Renal cortex interstitium (tissue), 11 donors: Measurements from ENCODE around the gene PTPRC. TPM values are rescaled to one million over a fixed set of nuclear protein-coding genes. Genes with fewer than 3 reads are reported as not detected.

ENCODE experiments used
- DNase-seq, 11 donors: peaks; one replicate each; pipeline ENCODE4 v3.0.0-alpha.2; 2013; ENCODE audit warnings: low read depth in 9 of 11, low spot score in 4 of 11; ENCODE audit errors: extremely low read depth in 1 of 11
- polyA plus RNA-seq, 3 donors: library from polyadenylated mRNA; unstranded; fragments of 120-200 nt; gene quantifications; one replicate each; pipeline ENCODE4 v1.2.1, GENCODE V29; 2013; ENCODE audit not compliant: insufficient read length in 3 of 3

Gene PTPRC
- polyA plus RNA-seq, 3 donors, result 5.4 to 6.4 (median 5.6) TPM

GRCh38 chr1:198660341-198661261 lies 21.8 kb downstream of the PTPRC start:
- DNase-seq, result no peak

GRCh38 chr1:198662821-198663220 lies 24.0 kb downstream of the PTPRC start:
- DNase-seq, result no peak

- DNase-seq, result no peak
Observed at GRCh38 chr1:198664068-198664788, 25.4 kb downstream of the PTPRC start.

GRCh38 chr1:198667186-198667585 lies 28.3 kb downstream of the PTPRC start:
- DNase-seq, result no peak

GRCh38 chr1:198667807-198668206 lies 29.0 kb downstream of the PTPRC start:
- no peak for DNase-seq

GRCh38 chr1:198669023-198669698 lies 30.3 kb downstream of the PTPRC start:
- no peak for DNase-seq

GRCh38 chr1:198669771-198670170 lies 30.9 kb downstream of the PTPRC start:
- DNase-seq, result no peak

GRCh38 chr1:198671136-198671535 lies 32.3 kb downstream of the PTPRC start:
- no peak for DNase-seq

GRCh38 chr1:198672124-198672523 lies 33.3 kb downstream of the PTPRC start:
- no peak for DNase-seq

GRCh38 chr1:198674009-198674408 lies 35.2 kb downstream of the PTPRC start:
- no peak for DNase-seq

GRCh38 chr1:198676253-198676652 lies 37.4 kb downstream of the PTPRC start:
- DNase-seq, result no peak

GRCh38 chr1:198677027-198677426 lies 38.2 kb downstream of the PTPRC start:
- DNase-seq, result no peak

GRCh38 chr1:198677871-198678270 lies 39.0 kb downstream of the PTPRC start:
- DNase-seq, result no peak

GRCh38 chr1:198678301-198678836 lies 39.5 kb downstream of the PTPRC start:
- no peak for DNase-seq

GRCh38 chr1:198678901-198679329 lies 40.1 kb downstream of the PTPRC start:
- no peak for DNase-seq

GRCh38 chr1:198679535-198680173 lies 40.8 kb downstream of the PTPRC start:
- no peak for DNase-seq

- no peak for DNase-seq
Observed at GRCh38 chr1:198680174-198680875, 41.5 kb downstream of the PTPRC start.

GRCh38 chr1:198681252-198681651 lies 42.4 kb downstream of the PTPRC start:
- DNase-seq, result no peak
